Measurements from ENCODE around the gene PDZRN4.

Gene PDZRN4

DNA sequence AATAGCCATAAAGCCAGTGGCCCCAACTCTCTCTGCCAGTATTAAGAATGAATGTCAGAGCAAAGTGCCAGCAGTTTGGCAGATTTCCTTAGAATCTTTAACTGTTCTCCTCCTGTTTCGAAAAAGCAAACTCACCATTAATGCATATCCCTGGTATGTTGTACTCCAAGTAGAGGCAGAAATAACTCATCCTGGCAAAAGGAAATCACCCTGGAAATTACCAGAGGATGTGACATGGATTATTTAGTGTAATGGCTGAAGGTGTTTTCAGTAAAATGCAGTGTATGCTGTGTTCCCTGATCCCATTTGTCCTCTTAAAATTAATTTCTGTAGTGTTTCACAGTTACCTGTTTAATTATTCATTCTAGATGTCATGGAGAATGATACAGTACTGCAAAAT, 105.3 kb downstream of the PDZRN4 start:
- no peak for TF ChIP-seq EP300 (IDR thresholded peaks at IDR 0.05; ENCODE audit: borderline replicate concordance)
- no peak for TF ChIP-seq RAD21 (IDR thresholded peaks at IDR 0.05; ENCODE audit: low read depth)
- TF ChIP-seq ZBTB7A (IDR thresholded peaks at IDR 0.05; ENCODE audit: low read depth): no peak
- TF ChIP-seq MAX (IDR thresholded peaks at IDR 0.05): no peak
- TF ChIP-seq FOXM1 (IDR thresholded peaks at IDR 0.05; ENCODE audit: borderline replicate concordance, low read depth): no peak
- no peak for TF ChIP-seq CEBPB (IDR thresholded peaks at IDR 0.05)
- no peak for TF ChIP-seq TCF12 (IDR thresholded peaks at IDR 0.05; ENCODE audit: low read depth)

GRCh38 chr12:41302979-41303403, 114.9 kb downstream of the PDZRN4 start:
- TF ChIP-seq EGR1 (IDR thresholded peaks at IDR 0.05): no peak
- no peak for TF ChIP-seq RAD21 (IDR thresholded peaks at IDR 0.05; ENCODE audit: low read depth)
- TF ChIP-seq TCF12 (IDR thresholded peaks at IDR 0.05; ENCODE audit: low read depth): no peak

DNA sequence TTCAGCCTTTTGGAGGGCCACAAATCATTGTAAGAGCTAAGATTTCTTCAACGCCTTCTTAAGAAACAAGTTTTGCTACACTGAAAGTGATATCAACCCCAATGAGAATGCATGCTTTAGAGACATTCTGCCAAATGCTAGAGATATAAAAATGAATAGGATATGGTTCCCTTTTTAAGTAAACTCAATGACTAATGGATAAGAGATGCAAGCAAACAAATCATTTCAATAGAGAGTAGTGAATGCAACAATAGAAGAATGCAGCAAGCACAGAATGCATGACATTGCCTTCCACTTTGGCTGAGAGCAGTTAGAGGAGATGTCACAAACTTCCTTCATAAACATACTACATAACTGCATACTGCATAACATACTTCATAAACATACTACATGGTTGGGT, 116.4 kb downstream of the PDZRN4 start:
- no peak for TF ChIP-seq TEAD4 (IDR thresholded peaks at IDR 0.05)
- TF ChIP-seq EP300 (IDR thresholded peaks at IDR 0.05; ENCODE audit: borderline replicate concordance): no peak
- TF ChIP-seq MAX (IDR thresholded peaks at IDR 0.05): no peak
- TF ChIP-seq FOXM1 (IDR thresholded peaks at IDR 0.05; ENCODE audit: borderline replicate concordance, low read depth): no peak
- TF ChIP-seq, protein P1, sequence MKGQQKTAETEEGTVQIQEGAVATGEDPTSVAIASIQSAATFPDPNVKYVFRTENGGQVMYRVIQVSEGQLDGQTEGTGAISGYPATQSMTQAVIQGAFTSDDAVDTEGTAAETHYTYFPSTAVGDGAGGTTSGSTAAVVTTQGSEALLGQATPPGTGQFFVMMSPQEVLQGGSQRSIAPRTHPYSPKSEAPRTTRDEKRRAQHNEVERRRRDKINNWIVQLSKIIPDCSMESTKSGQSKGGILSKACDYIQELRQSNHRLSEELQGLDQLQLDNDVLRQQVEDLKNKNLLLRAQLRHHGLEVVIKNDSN (IDR thresholded peaks at IDR 0.05): no peak
- no peak for TF ChIP-seq TCF12 (IDR thresholded peaks at IDR 0.05; ENCODE audit: low read depth)
- no peak for TF ChIP-seq REST (IDR thresholded peaks at IDR 0.05; ENCODE audit: low read depth)
- no peak for TF ChIP-seq CREB1 (IDR thresholded peaks at IDR 0.05; ENCODE audit: low read depth)
- TF ChIP-seq CEBPB (IDR thresholded peaks at IDR 0.05): no peak
- TF ChIP-seq YY1 (IDR thresholded peaks at IDR 0.05; ENCODE audit: low read depth): no peak
- no peak for TF ChIP-seq RAD21 (IDR thresholded peaks at IDR 0.05; ENCODE audit: low read depth)
- TF ChIP-seq EGR1 (IDR thresholded peaks at IDR 0.05): no peak
- TF ChIP-seq ZBTB7A (IDR thresholded peaks at IDR 0.05; ENCODE audit: low read depth): no peak

- no peak for TF ChIP-seq NFIC (IDR thresholded peaks at IDR 0.05)
- TF ChIP-seq EP300 (IDR thresholded peaks at IDR 0.05; ENCODE audit: borderline replicate concordance): no peak
- TF ChIP-seq RAD21 (IDR thresholded peaks at IDR 0.05; ENCODE audit: low read depth): no peak
- no peak for TF ChIP-seq CEBPB (IDR thresholded peaks at IDR 0.05)
- TF ChIP-seq FOXM1 (IDR thresholded peaks at IDR 0.05; ENCODE audit: borderline replicate concordance, low read depth): no peak
Measured at GRCh38 chr12:41310367-41310766, 122.2 kb downstream of the PDZRN4 start.

DNA sequence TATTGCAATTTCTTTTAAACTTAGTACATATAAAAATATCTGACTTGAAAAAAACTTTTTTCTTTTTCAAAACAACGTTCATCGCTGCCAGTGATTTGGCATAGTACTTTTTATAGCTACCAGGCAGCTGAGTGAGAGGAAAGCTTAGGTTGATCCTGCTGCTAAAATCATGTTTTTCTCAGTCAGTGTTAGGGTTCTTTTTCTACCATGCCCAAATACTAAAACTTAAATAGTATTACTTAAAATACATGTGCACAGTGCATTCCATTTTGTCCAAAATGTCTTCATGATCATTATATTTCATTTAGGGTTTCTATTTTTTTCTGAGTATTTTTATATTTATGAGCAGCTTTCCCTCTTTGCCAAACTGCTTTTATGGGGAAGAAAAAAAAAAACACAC, 123.8 kb downstream of the PDZRN4 start:
- TF ChIP-seq TCF12 (IDR thresholded peaks at IDR 0.05; ENCODE audit: low read depth): no peak
- no peak for TF ChIP-seq TEAD4 (IDR thresholded peaks at IDR 0.05)
- TF ChIP-seq TAF1 (IDR thresholded peaks at IDR 0.05; ENCODE audit: low read depth): no peak
- no peak for TF ChIP-seq CREB1 (IDR thresholded peaks at IDR 0.05; ENCODE audit: low read depth)
- TF ChIP-seq MAX (IDR thresholded peaks at IDR 0.05): no peak
- no peak for TF ChIP-seq ZBTB7A (IDR thresholded peaks at IDR 0.05; ENCODE audit: low read depth)
- TF ChIP-seq REST (IDR thresholded peaks at IDR 0.05; ENCODE audit: low read depth): no peak
- TF ChIP-seq EGR1 (IDR thresholded peaks at IDR 0.05): no peak
- no peak for TF ChIP-seq YY1 (IDR thresholded peaks at IDR 0.05; ENCODE audit: low read depth)
- TF ChIP-seq FOXM1 (IDR thresholded peaks at IDR 0.05; ENCODE audit: borderline replicate concordance, low read depth): no peak
- TF ChIP-seq, protein P1 (IDR thresholded peaks at IDR 0.05): no peak
- TF ChIP-seq NFIC (IDR thresholded peaks at IDR 0.05): no peak

DNA sequence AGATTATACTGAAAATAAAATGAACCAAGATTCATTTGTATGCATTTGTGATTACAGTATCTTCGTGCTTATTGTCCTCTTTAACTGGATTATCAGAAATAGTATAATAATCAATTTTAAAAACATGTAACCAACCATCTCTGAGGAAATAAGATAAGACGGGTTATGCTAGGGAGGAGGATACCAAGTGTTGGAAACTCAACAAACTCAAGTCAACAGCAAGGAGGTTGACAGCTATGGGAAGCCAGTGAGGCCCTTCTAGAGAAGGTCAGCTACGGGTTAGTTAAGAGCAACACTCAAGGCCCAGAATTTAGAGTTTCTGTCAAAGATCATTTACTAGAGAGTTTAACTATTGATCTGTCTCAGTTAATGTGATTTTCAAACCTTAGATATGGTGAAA, 137.2 kb downstream of the PDZRN4 start:
- TF ChIP-seq EGR1 (IDR thresholded peaks at IDR 0.05): no peak
- no peak for TF ChIP-seq EP300 (IDR thresholded peaks at IDR 0.05; ENCODE audit: borderline replicate concordance)
- TF ChIP-seq YY1 (IDR thresholded peaks at IDR 0.05; ENCODE audit: low read depth): no peak
- no peak for TF ChIP-seq RAD21 (IDR thresholded peaks at IDR 0.05; ENCODE audit: low read depth)
- no peak for TF ChIP-seq REST (IDR thresholded peaks at IDR 0.05; ENCODE audit: low read depth)
- TF ChIP-seq TAF1 (IDR thresholded peaks at IDR 0.05; ENCODE audit: low read depth): no peak
- no peak for TF ChIP-seq TCF12 (IDR thresholded peaks at IDR 0.05; ENCODE audit: low read depth)
- no peak for TF ChIP-seq ZBTB7A (IDR thresholded peaks at IDR 0.05; ENCODE audit: low read depth)
- no peak for TF ChIP-seq FOXM1 (IDR thresholded peaks at IDR 0.05; ENCODE audit: borderline replicate concordance, low read depth)
- no peak for TF ChIP-seq CEBPB (IDR thresholded peaks at IDR 0.05)
- no peak for TF ChIP-seq NFIC (IDR thresholded peaks at IDR 0.05)
- TF ChIP-seq MAX (IDR thresholded peaks at IDR 0.05): no peak
- no peak for TF ChIP-seq TEAD4 (IDR thresholded peaks at IDR 0.05)
- TF ChIP-seq CREB1 (IDR thresholded peaks at IDR 0.05; ENCODE audit: low read depth): no peak
- TF ChIP-seq, protein P1 (IDR thresholded peaks at IDR 0.05): no peak
